GM21717 (cell line): Measurements from ENCODE around the gene LMAN1L.

Experiments
- ATAC-seq: cut with Tn5 transposase; IDR thresholded peaks from one replicate; pipeline ENCODE4 v1.9.1; 2021; ENCODE audit warnings: mild to moderate bottlenecking, moderate library complexity; ENCODE audit not compliant: unreplicated experiment

The LMAN1L gene

GRCh38 chr15:74833376-74834107 is 20.9 kb downstream of the LMAN1L start:
- ATAC-seq = no peak

- ATAC-seq = no peak
Measured at GRCh38 chr15:74835312-74835823, 22.7 kb downstream of the LMAN1L start.

- no peak for ATAC-seq
Measured at GRCh38 chr15:74836846-74837245, 24.2 kb downstream of the LMAN1L start.

- ATAC-seq = no peak
Measured at GRCh38 chr15:74837482-74838136, 25.0 kb downstream of the LMAN1L start.

GRCh38 chr15:74838137-74838516 is 25.5 kb downstream of the LMAN1L start:
- ATAC-seq = no peak

- ATAC-seq = no peak
Measured at GRCh38 chr15:74838746-74839525, 26.3 kb downstream of the LMAN1L start.

- no peak for ATAC-seq
Measured at GRCh38 chr15:74839526-74840395, 27.1 kb downstream of the LMAN1L start.

GRCh38 chr15:74840851-74841775 is 28.5 kb downstream of the LMAN1L start:
- no peak for ATAC-seq

- no peak for ATAC-seq
Measured at GRCh38 chr15:74841891-74842373, 29.3 kb downstream of the LMAN1L start.

- peak; percentile 65 for ATAC-seq
Measured at GRCh38 chr15:74842581-74843444, 30.2 kb downstream of the LMAN1L start, which contains the start of gene ULK3. ULK3 (minus strand) TSS chr15:74843156; CDS start chr15:74843105, 51 bp downstream.

- ATAC-seq = no peak
Measured at GRCh38 chr15:74843445-74843828, 30.8 kb downstream of the LMAN1L start.

- ATAC-seq = no peak
Measured at GRCh38 chr15:74843891-74844299, 31.3 kb downstream of the LMAN1L start.

GRCh38 chr15:74844319-74845207 is 31.9 kb downstream of the LMAN1L start:
- ATAC-seq = no peak

GRCh38 chr15:74845208-74845568 is 32.6 kb downstream of the LMAN1L start:
- ATAC-seq = no peak

GRCh38 chr15:74845581-74845980 is 32.9 kb downstream of the LMAN1L start:
- ATAC-seq = no peak

- no peak for ATAC-seq
Measured at GRCh38 chr15:74847432-74847831, 34.8 kb downstream of the LMAN1L start.

- no peak for ATAC-seq
Measured at GRCh38 chr15:74850393-74850792, 37.8 kb downstream of the LMAN1L start.
